ENCODE measurements around the gene PFN4.
A peak's percentile ranks its signal among the peaks of the same experiment; 100 is the strongest.
"Not testable (repeated sequence)": the region's sequence is repeated elsewhere in the genome, so short reads cannot be mapped to it uniquely, and the experiment has no call there.

The PFN4 gene

GRCh38 chr2:24110660-24111303, 12.4 kb downstream of the PFN4 start:
- ATAC-seq = no peak
- no peak for DNase-seq

DNA sequence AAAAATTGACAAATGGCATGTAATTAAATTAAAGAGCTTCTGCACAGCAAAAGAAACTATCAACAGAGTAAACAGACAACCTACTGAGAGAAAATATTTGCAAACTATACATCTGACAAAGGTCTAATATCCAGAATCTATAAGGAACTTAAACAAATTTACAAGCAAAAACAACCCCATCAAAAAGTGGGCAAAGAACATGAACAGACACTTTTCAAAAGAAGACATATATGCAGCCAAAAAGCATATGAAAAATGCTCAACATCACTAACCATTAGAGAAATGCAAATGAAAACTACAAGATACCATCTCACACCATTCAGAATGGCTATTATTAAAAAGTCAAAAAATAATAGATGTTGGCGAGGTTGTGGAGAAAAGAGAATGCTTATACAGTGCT, 13.7 kb downstream of the PFN4 start:
- not testable (repeated sequence) for ATAC-seq

DNA sequence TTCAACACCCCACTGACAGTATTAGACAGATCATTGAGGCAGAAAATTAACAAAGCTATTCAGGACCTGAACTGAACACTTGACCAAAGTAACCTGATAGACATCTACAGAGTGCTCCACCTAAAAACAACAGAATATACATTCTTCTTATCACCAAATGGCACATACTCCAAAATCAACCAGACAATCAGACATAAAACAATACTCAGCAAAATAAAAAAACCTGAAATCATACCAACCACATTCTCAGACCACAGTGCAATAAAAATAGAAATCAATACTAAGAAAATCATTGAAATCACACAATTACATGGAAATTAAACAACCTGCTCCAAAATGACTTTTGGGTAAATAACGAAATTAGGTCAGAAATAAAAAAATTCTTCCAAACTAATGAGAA, 15.8 kb downstream of the PFN4 start:
- DNase-seq (no peak), ATAC-seq (no peak)

More for the DNA sequence above, 13.7 kb downstream of the PFN4 start:
- not testable (repeated sequence) for DNase-seq

- DNase-seq (no peak), ATAC-seq (no peak)
Observed at GRCh38 chr2:24106786-24107185, 16.3 kb downstream of the PFN4 start.

GRCh38 chr2:24105816-24106215, 17.3 kb downstream of the PFN4 start:
- ATAC-seq (no peak), DNase-seq (no peak)

- ATAC-seq (no peak), DNase-seq (no peak)
Observed at GRCh38 chr2:24104906-24105305, 18.2 kb downstream of the PFN4 start.

DNA sequence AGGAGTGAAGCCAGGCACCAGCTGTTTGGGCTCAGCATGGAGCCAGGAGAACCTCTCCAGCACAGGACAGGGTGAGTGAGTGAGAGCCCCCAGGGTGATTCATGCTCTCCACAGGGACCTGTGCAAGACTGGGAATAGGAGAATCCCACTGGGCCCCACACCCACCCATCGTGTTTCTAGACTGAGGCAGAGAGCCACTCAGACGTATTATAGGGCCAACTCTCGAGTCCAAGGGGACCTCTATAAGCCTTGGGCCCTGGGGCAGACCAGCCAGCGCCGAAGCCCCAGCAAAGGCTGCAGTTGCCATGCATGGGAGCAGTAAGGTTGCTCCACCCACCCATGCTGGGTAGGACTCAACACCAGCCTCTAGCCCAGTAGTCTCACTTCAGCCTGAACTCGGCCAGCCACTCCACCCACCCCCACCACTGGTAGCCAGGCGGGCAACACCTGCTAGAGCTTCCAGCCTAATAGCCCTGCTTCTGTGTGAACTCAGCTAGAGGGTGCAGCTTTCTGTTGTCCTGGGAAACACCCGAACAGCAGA, 19.0 kb downstream of the PFN4 start:
- ATAC-seq (no peak), DNase-seq (no peak)

GRCh38 chr2:24102677-24103076, 20.5 kb downstream of the PFN4 start:
- ATAC-seq (no peak), DNase-seq (no peak)

DNA sequence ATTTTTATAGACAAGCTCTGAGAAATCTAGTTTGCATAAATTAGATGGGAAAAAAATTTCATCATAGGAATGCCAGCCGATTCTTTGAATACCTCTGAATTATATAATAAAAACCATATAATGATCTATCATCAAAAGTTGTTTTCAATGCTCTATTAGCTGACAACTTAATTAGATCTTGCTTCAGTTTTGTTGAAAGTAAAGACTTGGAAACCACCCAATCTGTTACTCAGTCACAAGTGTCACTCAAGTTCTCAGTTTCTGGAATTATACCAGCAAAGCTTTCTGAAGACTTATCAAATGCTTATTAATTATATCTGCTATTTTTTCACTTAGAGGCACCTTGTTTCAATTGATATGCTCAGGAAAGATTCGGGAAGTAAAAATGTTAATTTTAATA, 21.1 kb downstream of the PFN4 start:
- ATAC-seq (no peak), DNase-seq (no peak)

- ATAC-seq = not testable (repeated sequence)
Observed at GRCh38 chr2:24100732-24101131, 22.4 kb downstream of the PFN4 start.

DNA sequence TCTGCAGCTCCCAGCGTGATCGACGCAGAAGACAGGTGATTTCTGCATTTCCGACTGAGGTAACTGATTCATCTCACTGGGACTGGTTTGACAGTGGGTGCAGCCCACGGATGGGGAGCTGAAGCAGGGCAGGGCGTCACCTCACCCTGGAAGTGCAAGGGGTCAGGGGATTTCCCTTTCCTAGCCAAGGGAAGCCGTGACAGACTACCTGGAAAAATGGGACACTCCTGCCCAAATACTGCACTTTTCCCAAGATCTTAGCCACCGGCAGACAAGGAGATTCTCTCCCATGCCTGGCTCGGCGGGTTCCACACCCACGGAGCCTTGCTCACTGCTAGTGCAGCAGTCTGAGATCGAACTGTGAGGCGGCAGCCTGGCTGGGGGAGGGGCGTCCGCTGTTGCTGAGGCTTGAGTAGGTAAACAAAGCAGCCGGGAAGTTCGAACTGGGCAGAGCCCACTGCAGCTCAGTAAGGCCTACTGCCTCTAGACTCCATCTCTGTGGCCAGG, 27.9 kb downstream of the PFN4 start:
- DNase-seq, ATAC-seq: not testable (repeated sequence)

More at GRCh38 chr2:24100732-24101131, 22.4 kb downstream of the PFN4 start:
- DNase-seq = not testable (repeated sequence)

DNA sequence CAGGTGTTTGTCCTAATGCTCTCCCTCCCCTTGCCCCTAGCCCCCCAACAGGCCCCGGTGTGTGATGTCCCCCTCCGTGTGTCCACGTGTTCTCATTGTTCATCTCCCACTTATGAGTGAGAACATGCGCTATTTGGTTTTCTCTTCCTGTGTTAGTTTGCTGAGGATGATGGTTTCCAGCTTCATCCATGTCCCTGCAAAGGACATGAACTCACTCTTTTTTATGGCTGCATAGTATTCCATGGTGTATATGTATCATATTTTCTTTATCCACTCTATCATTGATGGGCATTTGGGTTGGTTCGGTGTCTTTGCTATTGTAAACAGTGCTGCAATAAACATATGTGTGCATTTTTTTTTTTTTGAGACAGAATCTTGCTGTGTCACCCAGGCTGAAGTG, 29.9 kb downstream of the PFN4 start:
- not testable (repeated sequence) for ATAC-seq

GRCh38 chr2:24088821-24089359, 34.2 kb downstream of the PFN4 start:
- DNase-seq (no peak), ATAC-seq (no peak)

More for the DNA sequence above, 29.9 kb downstream of the PFN4 start:
- not testable (repeated sequence) for DNase-seq

GRCh38 chr2:24087032-24087431, 36.1 kb downstream of the PFN4 start:
- no peak for ATAC-seq
- DNase-seq = no peak

DNA sequence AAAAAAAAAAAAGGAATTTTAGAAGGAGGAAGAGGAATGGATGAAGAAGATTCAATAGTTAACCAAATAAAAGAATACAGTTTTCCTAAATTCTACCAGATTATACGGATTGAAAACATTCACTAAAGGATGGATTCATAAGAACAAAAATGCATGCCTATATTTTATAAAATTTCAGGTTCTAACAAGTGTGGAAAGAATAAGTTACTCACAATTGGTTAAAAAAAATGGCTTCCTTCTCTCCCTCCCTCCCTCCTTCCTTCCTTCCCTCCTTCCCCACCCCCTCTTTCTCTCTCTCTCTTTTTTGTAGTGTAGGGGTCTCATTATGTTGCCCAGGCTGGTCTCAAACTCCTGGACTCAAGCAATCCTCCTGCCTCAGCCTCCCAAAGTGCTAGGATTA, 36.9 kb downstream of the PFN4 start:
- DNase-seq (no peak), ATAC-seq (no peak)

DNA sequence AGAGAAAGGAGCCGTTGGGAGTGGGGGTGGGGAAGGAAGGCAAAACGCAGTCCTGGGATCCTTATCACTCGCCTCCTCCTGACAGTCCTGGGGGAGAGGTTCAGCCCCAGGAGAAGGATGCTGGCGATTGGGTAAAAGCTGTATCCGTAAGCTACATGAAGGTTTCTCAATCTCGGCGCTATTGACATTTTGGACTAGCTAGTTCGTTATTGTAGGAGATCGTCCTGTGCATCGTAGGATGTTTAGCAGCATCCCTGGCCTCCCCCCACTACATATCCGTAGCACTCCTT, 38.0 kb downstream of the PFN4 start:
- no peak for DNase-seq
- no peak for ATAC-seq

- ATAC-seq (peak; percentile 98), DNase-seq (peak; percentile 90)
Observed at GRCh38 chr2:24084386-24085199, 38.5 kb downstream of the PFN4 start, which contains the start of gene TP53I3. Gene TP53I3, minus strand, starts transcription at chr2:24084834. Its CDS starts 508 bp downstream, at chr2:24084326.

DNA sequence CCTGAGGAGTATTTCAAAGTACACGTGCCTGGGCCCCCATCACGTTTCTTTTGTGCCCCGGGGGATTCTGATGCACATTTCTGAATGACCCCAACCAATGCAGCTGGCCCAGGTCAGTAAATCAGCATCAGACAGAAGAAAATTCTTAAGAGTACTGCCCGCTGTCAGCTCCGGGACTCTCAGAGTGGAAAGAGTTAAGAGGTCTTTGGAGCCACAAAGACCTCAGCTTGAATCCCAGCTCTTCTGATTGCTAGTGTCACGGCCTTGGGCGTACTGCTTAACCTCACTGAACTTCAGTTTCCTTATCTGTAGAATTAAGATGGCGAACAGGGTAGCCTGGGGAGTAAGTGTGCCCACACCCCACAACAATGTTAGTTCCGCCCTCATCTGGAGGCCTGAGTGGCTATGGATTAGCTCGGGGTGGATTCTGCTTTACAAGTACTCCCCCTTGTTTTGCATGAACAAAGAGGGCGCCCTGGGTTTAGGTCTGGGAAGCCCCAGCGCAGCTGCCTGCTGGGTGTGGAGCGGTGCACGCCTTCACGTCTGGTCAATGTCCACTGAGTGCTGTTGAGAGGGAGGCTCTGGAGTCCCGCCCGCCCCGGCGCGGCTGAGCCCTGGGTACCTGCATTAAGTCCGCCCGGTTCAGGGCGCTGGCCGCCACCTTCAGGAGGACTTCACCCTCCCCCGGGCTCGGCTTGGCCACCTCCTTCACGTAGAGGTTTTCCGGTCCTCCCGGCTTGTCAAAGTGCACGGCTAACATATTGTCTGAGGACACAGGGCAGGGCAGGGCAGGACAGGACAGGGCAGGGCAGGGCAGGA, 39.4 kb downstream of the PFN4 start:
- ATAC-seq (peak; percentile 61), DNase-seq (peak; percentile 54)

- no peak for DNase-seq
- no peak for ATAC-seq
Observed at GRCh38 chr2:24082787-24083566, 40.2 kb downstream of the PFN4 start.

- ATAC-seq = no peak
Observed at GRCh38 chr2:24080701-24081100, 42.4 kb downstream of the PFN4 start.

DNA sequence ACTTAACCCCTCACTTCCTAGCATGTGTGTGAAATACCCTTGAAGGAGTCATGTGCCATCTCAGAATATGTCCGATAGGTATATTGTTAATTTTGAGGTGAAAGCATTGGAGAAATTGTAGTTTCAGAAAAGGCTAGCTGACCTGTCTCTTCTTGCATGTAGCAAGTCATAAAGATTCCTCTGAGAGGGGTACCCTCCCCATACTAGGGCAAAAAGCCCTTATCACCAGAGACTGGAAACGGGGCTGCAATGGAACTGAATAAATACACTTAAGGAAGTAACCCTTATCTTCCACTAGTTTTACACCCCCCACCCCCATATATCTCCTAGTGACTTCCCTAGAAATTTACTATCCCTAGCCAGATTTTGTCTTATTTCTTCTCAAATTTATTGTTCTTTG, 45.3 kb downstream of the PFN4 start:
- ATAC-seq (no peak), DNase-seq (no peak)

More at GRCh38 chr2:24080701-24081100, 42.4 kb downstream of the PFN4 start:
- DNase-seq = no peak
